B cell (primary cell): ENCODE results near the gene HMG20B. TPM values are rescaled to one million over a fixed set of nuclear protein-coding genes. Genes with fewer than 3 reads are reported as not detected.
"Not testable (repeated sequence)": the region's sequence is repeated elsewhere in the genome, so short reads cannot be mapped to it uniquely, and the experiment has no call there.

Source experiments
- ATAC-seq: fragments of 200-7000 bp; cut with Tn5 transposase; one replicate; pipeline ENCODE4 v1.10.0; 2021; ENCODE audit warnings: low read depth, mild to moderate bottlenecking, moderate number of reproducible peaks, moderate library complexity
- CTCF ChIA-PET: fragments of 350-600 bp; sonication (Branson Sonifier 250); formaldehyde crosslinking; loops from one replicate; lab custom pipeline; 2021; ENCODE audit warnings: antibody characterized with exemption, inconsistent platforms; lab: Charles Lee
- POLR2A ChIA-PET: fragments of 350-600 bp; sonication (Branson Sonifier 250); formaldehyde crosslinking; loops from one replicate; lab custom pipeline; 2021; ENCODE audit warnings: antibody characterized with exemption; lab: Charles Lee
- DNase-seq: peaks from one replicate; pipeline ENCODE4 v3.0.0; 2013
- H2AFZ ChIP-seq: 2 replicates; pipeline ENCODE4 v1.6.1; 2012; ENCODE audit warnings: mild to moderate bottlenecking, low read depth, low read length; ENCODE audit not compliant: insufficient read depth, poor library complexity, severe bottlenecking
- H3K27ac ChIP-seq, 2 donors: 1 replicate in 1 of 2; 2 replicates in 1 of 2; pipeline ENCODE4 v1.5.1; 2012 to 2013; ENCODE audit warnings: low read length in 2 of 2, mild to moderate bottlenecking in 2 of 2, moderate library complexity in 1 of 2
- H3K27me3 ChIP-seq, 4 experiments: fragments of 200-600 bp in 1 of 4; sonication (generic) in 1 of 4; replicated peaks in 1 of 4; 1 replicate in 2 of 4; 2 replicates in 2 of 4; pipeline versions ENCODE4 v1.6.1 to v1.7.0; 2013 to 2016; ENCODE audit warnings: low read length in 3 of 4, mild to moderate bottlenecking in 2 of 4, mixed read lengths in 1 of 4, moderate library complexity in 1 of 4; ENCODE audit not compliant: insufficient read depth in 4 of 4, control insufficient read depth in 3 of 4; ENCODE audit errors: control extremely low read depth in 1 of 4
- H3K36me3 ChIP-seq, 2 experiments: replicated peaks in 1 of 2; 1 replicate in 1 of 2; 2 replicates in 1 of 2; pipeline versions ENCODE4 v1.6.1 to v1.7.1; 2013; ENCODE audit warnings: low read length in 1 of 2; ENCODE audit not compliant: insufficient read depth in 2 of 2, control insufficient read depth in 1 of 2; ENCODE audit errors: control extremely low read depth in 1 of 2, extremely low read depth in 1 of 2
- H3K4me1 ChIP-seq, 2 donors: fragments of 200-600 bp in 1 of 2; sonication (generic) in 1 of 2; 1 replicate in 1 of 2; 2 replicates in 1 of 2; pipeline versions ENCODE4 v1.5.1 to v1.6.1; 2013 to 2017; ENCODE audit warnings: low read length in 2 of 2; ENCODE audit not compliant: control insufficient read depth in 2 of 2, insufficient read depth in 2 of 2
- H3K4me2 ChIP-seq: replicated peaks from 2 replicates; pipeline ENCODE3; 2012; ENCODE audit warnings: mild to moderate bottlenecking, low read depth, low read length; ENCODE audit not compliant: poor library complexity, severe bottlenecking
- H3K4me3 ChIP-seq, 5 experiments: fragments of 200-600 bp in 1 of 5; sonication (generic) in 1 of 5; 1 replicate in 3 of 5; 2 replicates in 2 of 5; pipeline versions ENCODE4 v1.5.1 to v1.7.0; 2011 to 2016; ENCODE audit warnings: low read length in 4 of 5, mild to moderate bottlenecking in 4 of 5, low read depth in 2 of 5, control low read depth in 1 of 5, moderate library complexity in 1 of 5; ENCODE audit not compliant: insufficient read depth in 1 of 5; ENCODE audit errors: control extremely low read depth in 1 of 5, extremely low read depth in 1 of 5
- H3K79me2 ChIP-seq: fragments of 200-600 bp; sonication (generic); one replicate; pipeline ENCODE4 v1.6.0; 2016; ENCODE audit warnings: low read length; ENCODE audit not compliant: control insufficient read depth, insufficient read depth
- H3K9ac ChIP-seq: fragments of 200-600 bp; sonication (generic); 2 replicates; pipeline ENCODE4 v1.6.1; 2017; ENCODE audit warnings: mild to moderate bottlenecking, low read length, moderate library complexity
- H3K9me3 ChIP-seq, 3 donors: one replicate each; pipeline versions ENCODE4 v1.6.1 to v1.7.1; 2013; ENCODE audit warnings: low read length in 2 of 3; ENCODE audit not compliant: control insufficient read depth in 2 of 3, insufficient read depth in 1 of 3; ENCODE audit errors: control extremely low read depth in 1 of 3
- H4K20me1 ChIP-seq: 2 replicates; pipeline ENCODE4 v1.6.0; 2012; ENCODE audit warnings: mild to moderate bottlenecking, low read length; ENCODE audit not compliant: insufficient read depth, control insufficient read depth, poor library complexity, severe bottlenecking
- H3K27ac Mint-ChIP-seq: one replicate; pipeline ENCODE4 v1.8.0; 2021; ENCODE audit warnings: mixed read lengths
- H3K27me3 Mint-ChIP-seq: one replicate; pipeline ENCODE4 v1.8.0; 2021; ENCODE audit warnings: mixed read lengths
- H3K4me1 Mint-ChIP-seq: one replicate; pipeline ENCODE4 v1.8.0; 2021; ENCODE audit warnings: mixed read lengths
- H3K4me3 Mint-ChIP-seq: one replicate; pipeline ENCODE4 v1.8.0; 2021; ENCODE audit warnings: mixed read lengths
- H3K9me3 Mint-ChIP-seq: one replicate; pipeline ENCODE4 v1.8.0; 2022; ENCODE audit warnings: mixed read lengths; ENCODE audit not compliant: insufficient read depth
- EZH2 ChIP-seq: IDR thresholded peaks from 2 replicates; pipeline ENCODE4 v1.6.1; 2012; ENCODE audit warnings: borderline replicate concordance, low read depth, mild to moderate bottlenecking, moderate library complexity, low read length; ENCODE audit not compliant: insufficient read depth, poor library complexity, severe bottlenecking
- WGBS: methylation state at CpG from one replicate; pipeline ENCODE4 v1.1.5; 2013; ENCODE audit warnings: missing lambda C conversion rate; ENCODE audit not compliant: insufficient coverage; 5-methylcytosine and 5-hydroxymethylcytosine counted together
- intact Hi-C: fragments of 100-400 bp; cut with micrococcal nuclease; formaldehyde crosslinking; loops from one replicate; pipeline ENCODE4 v1.10.0; 2022
- polyA plus RNA-seq: library from polyadenylated mRNA; depleted of rRNA; stranded (reverse); fragments of >200 nt; gene quantifications from 2 replicates; pipeline ENCODE4 v1.2.3, GENCODE V29; 2012
- total RNA-seq, 2 donors: library from RNA; stranded (reverse); fragments of 120-200 nt in 1 of 2; gene quantifications; 1 replicate in 1 of 2; 2 replicates in 1 of 2; pipeline versions ENCODE4 v1.2.3 to v1.2.4, GENCODE V29; 2013 to 2022
- TF ChIP-seq, protein P1 (sequence below): fragments of 200-600 bp; IDR thresholded peaks from one replicate; pipeline ENCODE4 v1.8.0; 2022; ENCODE audit warnings: antibody characterized with exemption, mild to moderate bottlenecking

The HMG20B gene
- total and polyA plus RNA-seq, 2 donors (not counting 1 experiment from before 2014, with no cell fraction given): 41.7 to 59.0 TPM

DNA sequence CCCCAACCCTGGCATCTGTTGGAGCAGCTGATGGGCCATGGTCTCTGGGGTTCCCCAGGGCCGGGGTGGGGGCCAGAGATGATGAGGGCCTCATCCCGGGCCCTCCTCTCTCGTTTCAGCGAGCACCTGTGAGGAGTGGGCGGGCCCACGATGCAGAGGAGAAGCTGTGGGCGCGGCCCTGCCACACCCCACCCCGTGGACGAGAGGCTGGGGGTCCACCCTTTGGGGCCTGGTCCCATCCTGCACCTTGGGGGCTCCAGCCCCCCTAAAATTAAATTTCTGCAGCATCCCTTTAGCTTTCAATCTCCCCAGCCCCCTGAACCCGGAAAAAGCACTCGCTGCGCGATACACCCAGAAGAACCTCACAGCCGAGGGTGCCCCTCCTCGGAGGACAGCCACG is 5.6 kb downstream of the HMG20B start:
- Histone ChIP-seq H2AFZ (no peak overlapping the region), H3K9ac (no peak overlapping the region), H3K36me3 (no peaks in the 10 kb centered on the region), H3K79me2 (no peaks in the 10 kb centered on the region), H3K9me3 (peaks cover 0 to 12% (median 0%) of the 10 kb centered on the region in 3 donors), H3K4me1 (peaks cover 6% of the 10 kb centered on the region in 2 donors), H4K20me1 (peaks cover 5% of the 10 kb centered on the region), H3K4me3 (no peak overlapping the region), H3K27me3 (no peaks in the 10 kb centered on the region), H3K4me2 (no peak overlapping the region), H3K27ac (no peak overlapping the region)
- Mint-ChIP-seq H3K27me3 (no peaks in the 10 kb centered on the region), H3K27ac (no peak overlapping the region), H3K4me1 (peaks cover 5% of the 10 kb centered on the region), H3K9me3 (no peaks in the 10 kb centered on the region), H3K4me3 (no peak overlapping the region)
- ATAC-seq (no peak), DNase-seq (no peak)
- 91% methylated on average over 15 of the region's 17 CpGs for WGBS
- ChIA-PET CTCF (no interaction called here), POLR2A (no interaction called here)
- intact Hi-C loops: no loop called here
- TF ChIP-seq, protein P1, sequence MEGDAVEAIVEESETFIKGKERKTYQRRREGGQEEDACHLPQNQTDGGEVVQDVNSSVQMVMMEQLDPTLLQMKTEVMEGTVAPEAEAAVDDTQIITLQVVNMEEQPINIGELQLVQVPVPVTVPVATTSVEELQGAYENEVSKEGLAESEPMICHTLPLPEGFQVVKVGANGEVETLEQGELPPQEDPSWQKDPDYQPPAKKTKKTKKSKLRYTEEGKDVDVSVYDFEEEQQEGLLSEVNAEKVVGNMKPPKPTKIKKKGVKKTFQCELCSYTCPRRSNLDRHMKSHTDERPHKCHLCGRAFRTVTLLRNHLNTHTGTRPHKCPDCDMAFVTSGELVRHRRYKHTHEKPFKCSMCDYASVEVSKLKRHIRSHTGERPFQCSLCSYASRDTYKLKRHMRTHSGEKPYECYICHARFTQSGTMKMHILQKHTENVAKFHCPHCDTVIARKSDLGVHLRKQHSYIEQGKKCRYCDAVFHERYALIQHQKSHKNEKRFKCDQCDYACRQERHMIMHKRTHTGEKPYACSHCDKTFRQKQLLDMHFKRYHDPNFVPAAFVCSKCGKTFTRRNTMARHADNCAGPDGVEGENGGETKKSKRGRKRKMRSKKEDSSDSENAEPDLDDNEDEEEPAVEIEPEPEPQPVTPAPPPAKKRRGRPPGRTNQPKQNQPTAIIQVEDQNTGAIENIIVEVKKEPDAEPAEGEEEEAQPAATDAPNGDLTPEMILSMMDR: no peak
- no peak for TF ChIP-seq EZH2

GRCh38 chr19:3580156-3580934 is 7.6 kb downstream of the HMG20B start:
- Histone ChIP-seq H3K27ac (no peak overlapping the region), H3K4me1 (peaks cover 3% of the 10 kb centered on the region in 2 donors), H3K4me2 (no peak overlapping the region), H3K9ac (no peak overlapping the region), H3K9me3 (no peaks in the 10 kb centered on the region), H4K20me1 (no peaks in the 10 kb centered on the region), H2AFZ (no peak overlapping the region), H3K79me2 (no peaks in the 10 kb centered on the region), H3K27me3 (peaks cover 0 to 5% (median 2%) of the 10 kb centered on the region in 4 experiments), H3K4me3 (no peak overlapping the region), H3K36me3 (no peaks in the 10 kb centered on the region)
- Mint-ChIP-seq H3K27ac (no peak overlapping the region), H3K4me1 (peaks cover under 1% of the 10 kb centered on the region), H3K9me3 (no peaks in the 10 kb centered on the region), H3K27me3 (no peaks in the 10 kb centered on the region), H3K4me3 (no peak overlapping the region)
- CTCF ChIA-PET: interaction anchor here (1.6 to 2.3 kb wide), 2 partner anchors 11 to 39 kb away, joined by 4 to 9 read pairs; no protein-coding TSS in a partner anchor
- TF ChIP-seq, protein P1: no peak
- TF ChIP-seq EZH2: no peak
- ATAC-seq (no peak), DNase-seq (no peak)
- POLR2A ChIA-PET: no interaction called here
- WGBS: 87% methylated on average over 8 of the region's 11 CpGs
- intact Hi-C loops: no loop called here

DNA sequence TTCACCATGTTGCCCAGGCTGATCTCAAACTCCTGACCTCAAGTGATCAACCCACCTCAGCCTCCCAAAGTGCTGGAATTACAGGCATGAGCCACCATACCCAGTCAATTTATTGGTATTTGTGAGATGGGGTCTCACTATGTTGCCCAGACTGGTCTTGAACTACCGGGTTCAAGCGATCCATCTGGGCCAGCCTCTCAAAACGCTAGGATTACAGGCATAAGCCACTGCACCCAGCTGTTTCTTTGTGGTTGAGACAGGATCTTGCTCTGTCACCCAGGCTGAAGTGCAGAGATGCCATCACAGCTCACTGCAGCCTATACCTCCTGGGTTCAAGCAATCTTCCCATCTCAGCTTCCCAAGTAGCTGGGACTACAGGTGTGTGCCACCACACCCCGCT is 9.0 kb downstream of the HMG20B start:
- 86% methylated on average over 3 of the region's 4 CpGs for WGBS
- H3K4me1 ChIP-seq: peaks cover 8 to 12% of the 10 kb centered on the region in 2 donors

More for the DNA sequence above, 9.0 kb downstream of the HMG20B start:
- H3K27ac Mint-ChIP-seq, DNase-seq, H3K4me3 Mint-ChIP-seq, H2AFZ ChIP-seq, H3K79me2 ChIP-seq, H3K4me2 ChIP-seq, H3K9ac ChIP-seq, H3K27ac ChIP-seq, H3K36me3 ChIP-seq, H3K27me3 Mint-ChIP-seq, H3K4me3 ChIP-seq, ATAC-seq, H4K20me1 ChIP-seq, H3K9me3 Mint-ChIP-seq, intact Hi-C loops, H3K9me3 ChIP-seq, H3K4me1 Mint-ChIP-seq: not testable (repeated sequence)
- ChIA-PET POLR2A (interaction anchor here (0.6 to 0.7 kb wide), 2 partner anchors 157 to 206 kb away, joined by 3 to 4 read pairs; no protein-coding TSS in a partner anchor), CTCF (interaction anchor here (0.6 to 2.3 kb wide), 2 partner anchors 9 to 546 kb away, joined by 3 to 9 read pairs; no protein-coding TSS in a partner anchor)
- H3K27me3 ChIP-seq: peaks cover 0 to 13% (median 6%) of the 10 kb centered on the region in 4 experiments
